ENCODE data around the gene ANXA6. TPM values are rescaled to one million over a fixed set of nuclear protein-coding genes. Genes with fewer than 3 reads are reported as not detected.

Gene ANXA6
- total and polyA plus RNA-seq, 10 of the 15 experiments (the other 5 are each of a cell fraction or from before 2014, with no cell fraction given): 44.0 to 571 (median 465) TPM

DNA sequence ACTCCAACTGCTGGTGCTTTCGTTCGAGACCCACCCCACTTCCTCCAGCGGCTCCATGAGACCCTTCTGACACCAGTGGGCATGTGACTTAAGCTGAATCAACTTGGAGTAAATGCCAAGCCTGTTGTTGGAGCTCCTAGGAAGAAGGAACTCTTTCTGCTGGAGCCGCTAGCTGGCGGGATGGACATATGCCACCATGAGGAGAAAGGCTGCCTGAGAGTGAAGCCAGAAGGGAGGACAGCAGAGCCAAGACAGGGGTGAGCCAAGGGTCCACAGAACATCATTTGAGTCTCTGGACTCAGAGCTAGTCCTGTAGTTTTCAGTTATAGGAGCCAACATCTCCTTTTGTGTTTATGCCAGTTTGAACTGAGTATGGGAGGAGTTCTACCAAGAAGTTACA, 35.9 kb downstream of the ANXA6 start:
- H4K20me1 ChIP-seq (ENCODE audit: control insufficient read depth, insufficient read depth): no peaks in the 10 kb centered on the region
- H3K4me2 ChIP-seq (ENCODE audit: control insufficient read depth, insufficient read depth): no peak overlapping the region
- FAIRE-seq (no peak), DNase-seq (ENCODE audit: low read depth, low spot score) (no peak), ATAC-seq (no peak)
- H3K4me1 ChIP-seq (ENCODE audit: control insufficient read depth, insufficient read depth, low read length): peaks cover 39% of the 10 kb centered on the region
- in situ Hi-C loops (cut with MboI): loop anchor here (5.0 kb wide), 2 partner anchors 41 to 69 kb away; no protein-coding TSS in a partner anchor
- no peaks in the 10 kb centered on the region for H3K9me3 ChIP-seq (replicated peaks; ENCODE audit: control insufficient read depth, insufficient read depth, low read length)
- H3K4me3 ChIP-seq: no peak overlapping the region
- ChIA-PET POLR2A (interaction anchor here (0.6 to 1.0 kb wide), 3 partner anchors 38 to 81 kb away, joined by 3 to 5 read pairs (median 3); no protein-coding TSS in a partner anchor), SMC1A (ENCODE audit: uncharacterized antibody, unreplicated experiment) (interaction anchor here (1.0 to 31.5 kb wide), 4 partner anchors 11 to 69 kb away, joined by 3 to 1132 read pairs (median 26); partner anchors contain the start of gene ANXA6), CTCF (interaction anchor here (1.1 to 26.4 kb wide), 3 partner anchors 32 to 117 kb away, joined by 3 to 1107 read pairs (median 691); partner anchors contain the start of gene ANXA6), RAD21 (ENCODE audit: unreplicated experiment) (interaction anchor here (1.0 to 5.3 kb wide), 6 partner anchors 11 to 177 kb away, joined by 3 to 59 read pairs (median 4); no protein-coding TSS in a partner anchor)
- TF ChIP-seq RAD21 (IDR thresholded peaks at IDR 0.05; ENCODE audit: insufficient read depth, low read depth, low read length): no peak
- TF ChIP-seq, protein P1, sequence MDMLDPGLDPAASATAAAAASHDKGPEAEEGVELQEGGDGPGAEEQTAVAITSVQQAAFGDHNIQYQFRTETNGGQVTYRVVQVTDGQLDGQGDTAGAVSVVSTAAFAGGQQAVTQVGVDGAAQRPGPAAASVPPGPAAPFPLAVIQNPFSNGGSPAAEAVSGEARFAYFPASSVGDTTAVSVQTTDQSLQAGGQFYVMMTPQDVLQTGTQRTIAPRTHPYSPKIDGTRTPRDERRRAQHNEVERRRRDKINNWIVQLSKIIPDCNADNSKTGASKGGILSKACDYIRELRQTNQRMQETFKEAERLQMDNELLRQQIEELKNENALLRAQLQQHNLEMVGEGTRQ (IDR thresholded peaks at IDR 0.05; ENCODE audit: borderline replicate concordance, low read depth, low read length): no peak
- no peak for TF ChIP-seq TAF1 (IDR thresholded peaks at IDR 0.05; ENCODE audit: borderline replicate concordance, low read depth, low read length)
- no peak for TF ChIP-seq RELA (IDR thresholded peaks at IDR 0.05; ENCODE audit: borderline replicate concordance, partially characterized antibody)
- TF ChIP-seq STAT1 (conservative IDR thresholded peaks at IDR 0.05): no peak
- no peak for TF ChIP-seq JUND (IDR thresholded peaks at IDR 0.05; ENCODE audit: low read depth, low read length)
- TF ChIP-seq YY1 (IDR thresholded peaks at IDR 0.05; ENCODE audit: low read depth, low read length): no peak
- no peak for TF ChIP-seq ETV6 (conservative IDR thresholded peaks at IDR 0.05 in 1 of 2, IDR thresholded peaks at IDR 0.05 in 1 of 2; ENCODE audit: borderline replicate concordance in 1 of 2, low read depth in 1 of 2)
- intact Hi-C loops (cut with micrococcal nuclease; ENCODE audit: unreplicated experiment): no loop called here
- BruUV-seq (replicated peaks): no TSS peak
- H3K27ac ChIP-seq (ENCODE audit: control insufficient read depth, insufficient read depth): no peak overlapping the region
- peaks cover 32% of the 10 kb centered on the region for H3K79me2 ChIP-seq (ENCODE audit: control insufficient read depth, insufficient read depth, low read length)
- H3K27me3 ChIP-seq (replicated peaks in 1 of 2; ENCODE audit: control insufficient read depth in 2 of 2, insufficient read depth in 2 of 2, low read length in 1 of 2): no peaks in the 10 kb centered on the region
- WGBS (ENCODE audit: insufficient coverage, insufficient replicate concordance, low lambda C conversion rate, missing lambda C conversion rate): 100% methylated on average over 5 of the region's 5 CpGs
- H3K9ac ChIP-seq (ENCODE audit: control insufficient read depth, insufficient read depth, low read length): no peak overlapping the region
- peaks cover 48 to 56% of the 10 kb centered on the region in 2 experiments for H3K36me3 ChIP-seq (ENCODE audit: control insufficient read depth in 2 of 2, insufficient read depth in 2 of 2, low read length in 1 of 2)
- no peak overlapping the region for H2AFZ ChIP-seq (ENCODE audit: control insufficient read depth, low read depth, low read length)
